Measurements from ENCODE around the gene PBXIP1.

The PBXIP1 gene

DNA sequence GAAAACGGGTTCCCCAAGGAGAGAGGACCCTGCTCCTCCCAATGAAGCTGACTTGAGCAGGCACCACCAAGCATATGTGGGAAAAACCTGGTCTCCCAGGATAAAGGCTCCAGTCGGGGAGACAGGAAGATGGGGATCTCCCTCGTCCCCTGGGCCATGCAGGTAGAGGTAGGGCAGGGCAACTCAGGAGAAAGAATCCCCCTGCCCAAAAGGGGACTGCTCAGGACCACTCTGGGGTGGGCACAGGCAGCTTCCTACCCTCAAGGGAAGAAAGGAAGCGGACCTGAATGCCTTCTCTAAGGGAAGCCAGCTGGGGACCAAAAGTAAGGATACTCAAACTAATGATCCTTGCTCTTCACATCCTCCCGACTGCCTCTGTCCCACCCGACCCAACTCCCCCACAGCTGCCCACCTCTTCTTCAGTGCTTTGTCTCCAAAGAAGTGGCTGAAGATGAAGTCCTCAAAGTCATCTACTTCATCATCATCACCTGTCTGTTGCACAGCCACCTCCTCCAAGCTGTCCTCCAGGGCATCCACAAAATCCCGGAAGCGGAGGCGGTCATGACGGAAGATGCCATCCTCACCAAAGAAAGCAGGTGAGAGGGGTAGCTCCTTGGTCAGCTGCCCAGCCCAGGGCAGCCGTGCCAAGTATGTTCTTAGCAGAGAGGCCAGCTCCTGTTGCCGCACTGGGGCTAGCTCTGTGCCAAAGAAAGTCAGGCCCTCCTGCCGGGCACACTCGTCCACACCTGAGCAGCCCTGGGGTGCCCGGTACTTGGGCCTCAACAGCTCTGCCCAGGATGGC lies 10.5 kb downstream of the PBXIP1 start:
- no peak overlapping the region for H3K9ac ChIP-seq (ENCODE audit: low read depth in 1 of 2, low read length in 2 of 2)
- no peak overlapping the region for H3K4me3 ChIP-seq (ENCODE audit: low read length in 2 of 2)
- no peaks in the 10 kb centered on the region for H3K27me3 ChIP-seq (ENCODE audit: control insufficient read depth in 2 of 2, insufficient read depth in 2 of 2, low read length in 2 of 2)
- peaks cover 8 to 29% of the 10 kb centered on the region in 2 donors for H3K36me3 ChIP-seq (ENCODE audit: control insufficient read depth in 2 of 2, insufficient read depth in 2 of 2, low read length in 2 of 2)
- peaks cover 27 to 36% of the 10 kb centered on the region in 2 donors for H3K4me1 ChIP-seq (ENCODE audit: control insufficient read depth in 2 of 2, insufficient read depth in 2 of 2, low read length in 2 of 2)
- no peaks in the 10 kb centered on the region for H3K9me3 ChIP-seq (ENCODE audit: control insufficient read depth in 2 of 2, low read length in 2 of 2)
- H3K27ac ChIP-seq (ENCODE audit: low read depth in 2 of 2, low read length in 2 of 2) = no peak overlapping the region

DNA sequence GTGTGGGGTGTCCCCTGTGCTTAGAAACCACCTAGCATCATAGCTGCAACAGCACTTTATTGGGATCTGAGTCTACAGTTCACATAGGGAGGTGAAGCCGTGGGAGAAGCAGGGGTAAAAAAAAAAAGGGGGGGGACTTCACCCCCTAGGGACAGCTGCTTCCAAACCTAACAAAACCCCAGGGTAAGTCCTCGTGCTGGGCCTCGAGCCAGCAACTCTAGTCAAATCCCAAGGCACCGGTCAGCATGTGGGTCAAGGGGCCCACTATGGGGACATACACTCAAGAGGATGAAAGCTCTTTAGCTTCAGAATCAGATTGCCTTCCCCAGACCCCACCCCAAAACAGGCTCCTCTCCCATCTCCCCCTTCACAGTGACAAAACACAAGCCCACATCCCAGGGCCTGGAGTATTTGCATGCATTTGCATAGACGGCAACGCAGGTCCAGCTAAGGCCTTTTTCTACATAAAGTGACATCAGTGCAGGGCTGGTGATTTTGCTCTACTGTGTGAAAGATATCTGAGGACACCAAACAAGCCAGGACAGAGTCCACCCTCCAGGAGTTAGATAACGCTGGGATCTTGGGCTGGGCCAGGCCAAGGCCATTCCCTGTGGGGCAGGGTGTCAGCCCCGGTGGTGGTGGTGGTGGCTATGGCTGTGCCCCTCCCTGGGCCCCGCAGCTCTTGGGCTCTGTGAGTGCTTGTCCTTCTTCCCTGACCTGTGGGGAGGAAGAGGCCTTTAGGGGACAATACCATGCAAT lies 11.3 kb downstream of the PBXIP1 start:
- Histone ChIP-seq H3K9me3 (ENCODE audit: control insufficient read depth in 2 of 2, low read length in 2 of 2) (no peaks in the 10 kb centered on the region), H3K27me3 (ENCODE audit: control insufficient read depth in 2 of 2, insufficient read depth in 2 of 2, low read length in 2 of 2) (no peaks in the 10 kb centered on the region), H3K4me1 (ENCODE audit: control insufficient read depth in 2 of 2, insufficient read depth in 2 of 2, low read length in 2 of 2) (peaks cover 27 to 38% of the 10 kb centered on the region in 2 donors), H3K36me3 (ENCODE audit: control insufficient read depth in 2 of 2, insufficient read depth in 2 of 2, low read length in 2 of 2) (peaks cover 7 to 28% of the 10 kb centered on the region in 2 donors), H3K27ac (ENCODE audit: low read depth in 2 of 2, low read length in 2 of 2) (peak overlapping the region; percentile 25 to 48), H3K4me3 (ENCODE audit: low read length in 2 of 2) (no peak overlapping the region), H3K9ac (ENCODE audit: low read depth in 1 of 2, low read length in 2 of 2) (peak overlapping the region in 1 of 2 donors; percentile 13)

DNA sequence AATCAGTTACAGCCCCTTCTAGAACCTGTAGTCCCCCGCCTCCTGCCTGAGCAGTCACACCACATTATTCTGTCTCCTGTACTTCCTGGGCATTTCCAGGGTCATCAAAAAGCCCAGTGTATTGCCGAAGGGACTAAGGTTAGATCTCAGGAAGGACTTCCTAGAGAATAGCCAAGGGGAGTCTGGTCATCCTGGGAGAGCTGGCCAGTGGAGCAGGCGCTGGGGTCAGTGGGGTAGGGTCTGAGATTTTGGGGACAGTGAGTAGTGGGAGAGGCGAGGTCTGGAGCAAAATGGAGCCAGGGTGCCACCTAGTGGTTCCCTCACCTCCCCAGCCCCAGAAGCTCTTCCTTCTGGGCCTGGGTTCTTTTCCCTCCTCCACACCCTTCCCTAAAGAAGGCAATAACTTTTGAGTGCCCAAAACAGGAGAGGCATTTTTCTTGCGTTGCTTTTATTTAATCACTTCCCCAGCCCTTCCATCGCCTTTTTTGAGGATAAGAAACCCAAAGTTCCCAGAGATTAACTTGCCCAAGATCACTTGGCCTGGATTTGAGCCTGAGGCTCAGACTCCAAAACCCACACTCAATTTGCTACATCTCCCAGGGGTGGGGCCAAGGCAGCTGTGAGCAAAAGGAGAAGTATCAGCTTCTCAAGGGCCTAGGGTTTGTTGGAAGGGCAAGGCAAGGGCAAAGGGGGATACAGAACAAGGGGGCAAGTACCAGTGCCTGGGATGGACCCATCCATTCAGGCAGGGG lies 12.1 kb downstream of the PBXIP1 start:
- H3K4me3 ChIP-seq (ENCODE audit: low read length in 2 of 2) = no peak overlapping the region
- peaks cover 27 to 38% of the 10 kb centered on the region in 2 donors for H3K4me1 ChIP-seq (ENCODE audit: control insufficient read depth in 2 of 2, insufficient read depth in 2 of 2, low read length in 2 of 2)
- peaks cover 7 to 28% of the 10 kb centered on the region in 2 donors for H3K36me3 ChIP-seq (ENCODE audit: control insufficient read depth in 2 of 2, insufficient read depth in 2 of 2, low read length in 2 of 2)
- H3K9ac ChIP-seq (ENCODE audit: low read depth in 1 of 2, low read length in 2 of 2) = peak overlapping the region; percentile 13 to 47
- peak overlapping the region; percentile 25 to 48 for H3K27ac ChIP-seq (ENCODE audit: low read depth in 2 of 2, low read length in 2 of 2)
- no peaks in the 10 kb centered on the region for H3K9me3 ChIP-seq (ENCODE audit: control insufficient read depth in 2 of 2, low read length in 2 of 2)
- H3K27me3 ChIP-seq (ENCODE audit: control insufficient read depth in 2 of 2, insufficient read depth in 2 of 2, low read length in 2 of 2) = no peaks in the 10 kb centered on the region

DNA sequence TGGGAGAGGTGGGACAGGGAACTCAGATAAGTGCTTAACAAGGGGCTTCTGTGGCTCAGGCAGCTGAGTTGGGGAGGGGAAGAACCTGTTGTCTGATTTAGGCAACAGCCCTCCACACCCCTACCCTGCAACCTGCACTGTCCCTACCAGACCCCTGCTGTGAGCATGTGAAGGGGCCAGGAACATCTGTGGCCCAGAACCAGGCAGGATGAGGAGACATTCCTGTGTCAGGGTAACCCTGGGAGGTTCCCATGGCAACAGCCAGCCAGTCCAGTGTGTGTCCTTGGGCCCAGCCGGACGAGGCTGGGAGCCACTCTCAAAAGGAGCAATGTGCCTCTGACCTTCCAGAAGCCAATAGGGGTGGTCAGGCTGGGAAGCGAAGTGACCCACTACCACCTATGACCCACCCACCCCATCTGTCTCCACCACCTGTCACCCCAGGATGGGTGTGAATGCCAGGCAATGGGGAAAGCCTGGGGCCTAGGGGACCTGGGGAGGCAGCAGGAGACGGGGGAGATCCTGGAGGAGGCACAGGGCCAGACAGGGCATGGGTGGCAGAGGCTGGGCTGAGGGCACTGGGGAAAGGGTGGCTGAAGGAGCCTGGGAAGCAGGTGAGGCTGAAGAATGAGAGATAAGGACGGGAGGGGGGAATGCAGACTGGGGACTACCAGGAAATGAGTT lies 14.4 kb downstream of the PBXIP1 start:
- no peak overlapping the region for H3K4me3 ChIP-seq (ENCODE audit: low read length in 2 of 2)
- no peaks in the 10 kb centered on the region for H3K9me3 ChIP-seq (ENCODE audit: control insufficient read depth in 2 of 2, low read length in 2 of 2)
- H3K27me3 ChIP-seq (ENCODE audit: control insufficient read depth in 2 of 2, insufficient read depth in 2 of 2, low read length in 2 of 2) = no peaks in the 10 kb centered on the region
- peaks cover 37 to 43% of the 10 kb centered on the region in 2 donors for H3K4me1 ChIP-seq (ENCODE audit: control insufficient read depth in 2 of 2, insufficient read depth in 2 of 2, low read length in 2 of 2)
- H3K9ac ChIP-seq (ENCODE audit: low read depth in 1 of 2, low read length in 2 of 2) = no peak overlapping the region
- H3K36me3 ChIP-seq (ENCODE audit: control insufficient read depth in 2 of 2, insufficient read depth in 2 of 2, low read length in 2 of 2) = peaks cover 3 to 13% of the 10 kb centered on the region in 2 donors
- peak overlapping the region in 1 of 2 donors; percentile 83 for H3K27ac ChIP-seq (ENCODE audit: low read depth in 2 of 2, low read length in 2 of 2)

DNA sequence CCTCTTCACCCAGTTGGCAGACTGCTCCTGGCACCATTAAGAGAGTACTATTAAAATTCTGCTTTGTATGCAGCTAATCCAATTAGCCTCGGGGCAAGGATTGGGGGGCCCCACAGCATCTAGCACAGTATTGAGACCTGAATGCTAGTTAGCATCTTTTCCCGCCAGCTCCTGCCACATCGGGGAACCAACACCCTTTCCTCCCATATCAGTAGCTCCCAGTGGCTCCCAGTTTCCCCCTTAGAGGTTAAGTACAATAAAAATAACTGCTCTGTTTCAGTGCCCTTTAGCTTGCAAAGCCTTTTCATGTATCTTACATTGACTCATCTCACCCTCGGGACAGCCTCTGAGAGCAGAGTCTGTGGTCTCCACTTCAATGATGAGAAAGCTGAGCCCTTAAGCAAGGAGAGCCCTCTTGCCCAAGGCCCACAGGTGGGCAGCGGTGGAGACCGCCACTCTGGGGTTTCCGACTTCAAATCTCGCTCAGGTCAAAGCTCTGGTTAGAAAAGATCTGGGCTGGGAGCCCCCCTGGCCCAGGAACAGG lies 15.2 kb downstream of the PBXIP1 start:
- H3K4me1 ChIP-seq (ENCODE audit: control insufficient read depth in 2 of 2, insufficient read depth in 2 of 2, low read length in 2 of 2) = peaks cover 44 to 47% of the 10 kb centered on the region in 2 donors
- no peaks in the 10 kb centered on the region for H3K9me3 ChIP-seq (ENCODE audit: control insufficient read depth in 2 of 2, low read length in 2 of 2)
- no peaks in the 10 kb centered on the region for H3K27me3 ChIP-seq (ENCODE audit: control insufficient read depth in 2 of 2, insufficient read depth in 2 of 2, low read length in 2 of 2)
- peak overlapping the region in 1 of 2 donors; percentile 0 for H3K27ac ChIP-seq (ENCODE audit: low read depth in 2 of 2, low read length in 2 of 2)
- peaks cover 0 to 7% of the 10 kb centered on the region in 2 donors for H3K36me3 ChIP-seq (ENCODE audit: control insufficient read depth in 2 of 2, insufficient read depth in 2 of 2, low read length in 2 of 2)
- H3K4me3 ChIP-seq (ENCODE audit: low read length in 2 of 2) = no peak overlapping the region
- H3K9ac ChIP-seq (ENCODE audit: low read depth in 1 of 2, low read length in 2 of 2) = no peak overlapping the region

DNA sequence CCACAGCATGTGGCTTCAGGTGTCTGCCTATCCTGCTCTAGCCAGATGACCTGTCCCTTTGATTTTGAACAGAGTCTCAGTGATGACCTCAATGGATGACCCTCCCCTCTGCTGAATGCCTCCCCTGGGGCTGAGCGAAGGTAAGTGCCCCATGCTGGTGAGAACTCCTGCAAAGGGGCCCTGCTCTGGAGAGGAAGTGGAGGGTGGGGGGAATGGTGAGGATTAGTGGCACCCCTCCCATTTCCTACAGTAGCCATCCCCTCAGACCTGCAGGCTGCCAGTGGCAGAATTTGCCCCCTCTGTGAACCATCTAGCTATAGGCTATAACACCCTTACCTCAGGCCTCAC lies 15.7 kb downstream of the PBXIP1 start:
- Histone ChIP-seq H3K4me3 (ENCODE audit: low read length in 2 of 2) (no peak overlapping the region), H3K27me3 (ENCODE audit: control insufficient read depth in 2 of 2, insufficient read depth in 2 of 2, low read length in 2 of 2) (no peaks in the 10 kb centered on the region), H3K4me1 (ENCODE audit: control insufficient read depth in 2 of 2, insufficient read depth in 2 of 2, low read length in 2 of 2) (peaks cover 47 to 51% of the 10 kb centered on the region in 2 donors), H3K36me3 (ENCODE audit: control insufficient read depth in 2 of 2, insufficient read depth in 2 of 2, low read length in 2 of 2) (peaks cover 0 to 1% of the 10 kb centered on the region in 2 donors), H3K27ac (ENCODE audit: low read depth in 2 of 2, low read length in 2 of 2) (no peak overlapping the region), H3K9me3 (ENCODE audit: control insufficient read depth in 2 of 2, low read length in 2 of 2) (no peaks in the 10 kb centered on the region), H3K9ac (ENCODE audit: low read depth in 1 of 2, low read length in 2 of 2) (no peak overlapping the region)

DNA sequence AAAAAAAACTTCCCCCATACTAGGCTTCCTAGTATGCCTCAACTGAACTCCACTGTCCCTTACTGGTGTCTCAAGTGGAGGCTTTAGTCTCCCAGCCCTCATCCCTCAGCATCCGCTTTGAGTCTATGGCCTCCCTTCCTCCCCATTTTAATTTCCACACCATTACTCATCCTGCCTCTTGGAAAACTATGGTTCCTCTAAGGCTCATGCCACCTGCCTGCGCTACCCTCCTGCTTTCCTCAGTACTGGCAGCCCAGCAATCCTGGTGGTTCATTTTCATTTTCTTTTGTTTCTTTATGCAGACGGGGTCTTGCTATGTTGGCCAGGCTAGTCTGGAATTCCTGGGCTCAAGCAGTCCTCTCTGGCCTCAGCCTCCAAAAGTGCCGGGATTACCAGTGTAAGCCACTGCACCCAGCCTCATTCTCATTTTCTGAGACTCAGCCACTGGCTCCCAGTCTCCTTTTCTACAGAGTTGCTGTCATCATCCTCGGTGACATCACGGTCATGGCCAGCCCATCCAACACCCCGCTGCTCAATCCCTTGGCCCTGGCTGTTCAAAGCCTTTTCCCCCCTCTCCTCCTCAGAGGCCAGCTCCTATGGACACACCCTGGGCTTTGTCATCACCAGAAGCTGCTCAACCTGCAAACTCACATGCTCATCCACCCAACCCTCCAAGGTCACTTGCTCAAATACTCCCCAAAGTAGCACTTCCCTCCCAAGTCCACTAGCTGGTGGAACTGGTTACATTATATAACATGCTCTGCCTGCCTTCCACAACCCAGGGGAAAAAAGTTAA lies 17.1 kb downstream of the PBXIP1 start:
- peaks cover 33 to 43% of the 10 kb centered on the region in 2 donors for H3K4me1 ChIP-seq (ENCODE audit: control insufficient read depth in 2 of 2, insufficient read depth in 2 of 2, low read length in 2 of 2)

DNA sequence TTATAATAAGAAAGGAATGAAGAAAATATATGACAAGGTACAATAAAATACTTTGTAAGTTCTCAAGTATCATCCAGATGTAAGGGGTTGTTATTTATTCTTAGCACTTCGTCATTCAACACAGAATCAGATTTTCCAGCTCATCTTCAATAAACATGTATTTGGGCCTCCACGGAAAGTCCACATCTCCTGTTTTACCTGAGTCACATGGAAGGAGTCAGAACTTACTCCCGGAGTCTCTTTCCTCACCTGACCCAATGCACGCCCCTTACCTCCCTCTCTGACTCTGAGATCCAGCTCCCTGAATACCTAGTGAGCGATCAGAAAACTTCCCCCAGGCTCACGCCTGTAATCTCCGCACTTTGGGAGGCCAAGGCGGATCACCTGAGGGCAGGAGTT lies 17.9 kb downstream of the PBXIP1 start:
- peak overlapping the region; percentile 94 to 96 for H3K4me3 ChIP-seq (ENCODE audit: low read length in 2 of 2)
- H3K9ac ChIP-seq (ENCODE audit: low read depth in 1 of 2, low read length in 2 of 2) = peak overlapping the region; percentile 96 to 99
- no peaks in the 10 kb centered on the region for H3K9me3 ChIP-seq (ENCODE audit: control insufficient read depth in 2 of 2, low read length in 2 of 2)
- H3K36me3 ChIP-seq (ENCODE audit: control insufficient read depth in 2 of 2, insufficient read depth in 2 of 2, low read length in 2 of 2) = no peaks in the 10 kb centered on the region
- H3K4me1 ChIP-seq (ENCODE audit: control insufficient read depth in 2 of 2, insufficient read depth in 2 of 2, low read length in 2 of 2) = peaks cover 29 to 36% of the 10 kb centered on the region in 2 donors
- no peaks in the 10 kb centered on the region for H3K27me3 ChIP-seq (ENCODE audit: control insufficient read depth in 2 of 2, insufficient read depth in 2 of 2, low read length in 2 of 2)
- peak overlapping the region; percentile 99 for H3K27ac ChIP-seq (ENCODE audit: low read depth in 2 of 2, low read length in 2 of 2)

More for the DNA sequence above, 17.1 kb downstream of the PBXIP1 start:
- Histone ChIP-seq H3K27ac (ENCODE audit: low read depth in 2 of 2, low read length in 2 of 2) (peak overlapping the region in 1 of 2 donors; percentile 99), H3K9me3 (ENCODE audit: control insufficient read depth in 2 of 2, low read length in 2 of 2) (no peaks in the 10 kb centered on the region), H3K9ac (ENCODE audit: low read depth in 1 of 2, low read length in 2 of 2) (no peak overlapping the region), H3K27me3 (ENCODE audit: control insufficient read depth in 2 of 2, insufficient read depth in 2 of 2, low read length in 2 of 2) (no peaks in the 10 kb centered on the region), H3K4me3 (ENCODE audit: low read length in 2 of 2) (no peak overlapping the region), H3K36me3 (ENCODE audit: control insufficient read depth in 2 of 2, insufficient read depth in 2 of 2, low read length in 2 of 2) (no peaks in the 10 kb centered on the region)
